ENCODE measurements around the gene ZNF385A.
A peak's percentile ranks its signal among the peaks of the same experiment; 100 is the strongest.
"Not testable (repeated sequence)": the region's sequence is repeated elsewhere in the genome, so short reads cannot be mapped to it uniquely, and the experiment has no call there.

Gene ZNF385A

GRCh38 chr12:54330442-54330841, 54.1 kb downstream of the ZNF385A start:
- DNase-seq (ENCODE audit: low read depth in 4 of 4, low spot score in 1 of 4) = no peak

- no peak for DNase-seq (ENCODE audit: low read depth in 4 of 4, low spot score in 1 of 4)
Measured at GRCh38 chr12:54329759-54330158, 54.8 kb downstream of the ZNF385A start.

- DNase-seq (ENCODE audit: low read depth in 4 of 4, low spot score in 1 of 4) = no peak
Measured at GRCh38 chr12:54328595-54329337, 55.8 kb downstream of the ZNF385A start.

- not testable (repeated sequence) for DNase-seq (ENCODE audit: low read depth in 4 of 4, low spot score in 1 of 4)
Measured at GRCh38 chr12:54325442-54326109, 59.0 kb downstream of the ZNF385A start.

- peak; percentile 67 to 90 (median 78) for DNase-seq (ENCODE audit: low read depth in 4 of 4, low spot score in 1 of 4)
Measured at GRCh38 chr12:54324617-54325441, 59.7 kb downstream of the ZNF385A start, which contains the start of gene COPZ1. COPZ1 (plus strand) TSS chr12:54325131; CDS start chr12:54325164, 33 bp downstream.

- no peak for DNase-seq (ENCODE audit: low read depth in 4 of 4, low spot score in 1 of 4)
Measured at GRCh38 chr12:54321363-54321762, 63.2 kb downstream of the ZNF385A start.
